Measurements from ENCODE around the gene SLC23A1. TPM values are rescaled to one million over a fixed set of nuclear protein-coding genes. Genes with fewer than 3 reads are reported as not detected.
A peak's percentile ranks its signal among the peaks of the same experiment; 100 is the strongest.

The SLC23A1 gene
- total RNA-seq, result not detected

- TF ChIP-seq CTCF (IDR thresholded peaks at IDR 0.05), result no peak
- Histone ChIP-seq H3K4me3 (no peak within 1 kb of the TSS), H3K27me3 (no peaks in the 10 kb centered on the region), H3K4me1 (peaks cover under 1 to 1% of the 10 kb centered on the region in 2 donors), H3K36me3 (no peaks in the 10 kb centered on the region), H3K27ac (no peak within 1 kb of the TSS), H3K9me3 (no peaks in the 10 kb centered on the region)
- no peak for DNase-seq (ENCODE audit: low spot score in 2 of 2)
- intact Hi-C loops (cut with DNase I), result no loop called here
These were observed at the start of gene SLC23A1 for GRCh38 chr5:139383275-139383992. SLC23A1 (minus strand) TSS chr5:139383297; CDS start chr5:139383253, 44 bp downstream.

GRCh38 chr5:139431706-139432105 is 48.6 kb upstream of the SLC23A1 start:
- intact Hi-C loops (cut with DNase I), result no loop called here
- H3K27ac ChIP-seq, result no peak overlapping the region
- H3K36me3 ChIP-seq, result peaks cover 15 to 32% of the 10 kb centered on the region in 2 donors

GRCh38 chr5:139430015-139430414 is 46.9 kb upstream of the SLC23A1 start:
- Histone ChIP-seq H3K4me1 (peaks cover 0 to 6% of the 10 kb centered on the region in 2 donors), H3K27me3 (no peaks in the 10 kb centered on the region), H3K4me3 (no peak overlapping the region), H3K36me3 (peaks cover 30 to 43% of the 10 kb centered on the region in 2 donors), H3K9me3 (no peaks in the 10 kb centered on the region), H3K27ac (no peak overlapping the region)
- no peak for DNase-seq (ENCODE audit: low spot score in 2 of 2)
- no peak for TF ChIP-seq CTCF (IDR thresholded peaks at IDR 0.05)
- intact Hi-C loops (cut with DNase I), result no loop called here

More at GRCh38 chr5:139431706-139432105, 48.6 kb upstream of the SLC23A1 start:
- no peaks in the 10 kb centered on the region for H3K27me3 ChIP-seq
- H3K4me3 ChIP-seq, result no peak overlapping the region
- H3K4me1 ChIP-seq, result peaks cover 0 to 2% of the 10 kb centered on the region in 2 donors
- no peak for DNase-seq (ENCODE audit: low spot score in 2 of 2)
- no peak for TF ChIP-seq CTCF (IDR thresholded peaks at IDR 0.05)
- H3K9me3 ChIP-seq, result no peaks in the 10 kb centered on the region

GRCh38 chr5:139426203-139426885 is 43.2 kb upstream of the SLC23A1 start:
- H3K27ac ChIP-seq, result peak overlapping the region in 1 of 2 donors; percentile 58

GRCh38 chr5:139425497-139425896 is 42.4 kb upstream of the SLC23A1 start:
- Histone ChIP-seq H3K36me3 (peaks cover 42 to 52% of the 10 kb centered on the region in 2 donors), H3K9me3 (no peaks in the 10 kb centered on the region), H3K27ac (peak overlapping the region in 1 of 2 donors; percentile 58), H3K4me3 (no peak overlapping the region), H3K4me1 (peaks cover 0 to 6% of the 10 kb centered on the region in 2 donors), H3K27me3 (no peaks in the 10 kb centered on the region)
- no peak for TF ChIP-seq CTCF (IDR thresholded peaks at IDR 0.05)
- DNase-seq (ENCODE audit: low spot score in 2 of 2), result no peak
- intact Hi-C loops (cut with DNase I), result loop anchor here (10.0 kb wide), 1 partner anchor 339 kb away; no protein-coding TSS in a partner anchor

More at GRCh38 chr5:139426203-139426885, 43.2 kb upstream of the SLC23A1 start:
- TF ChIP-seq CTCF (IDR thresholded peaks at IDR 0.05), result no peak
- DNase-seq (ENCODE audit: low spot score in 2 of 2), result peak in 1 of 2 donors; percentile 68
- Histone ChIP-seq H3K36me3 (peaks cover 39 to 44% of the 10 kb centered on the region in 2 donors), H3K9me3 (no peaks in the 10 kb centered on the region), H3K4me1 (peaks cover 0 to 6% of the 10 kb centered on the region in 2 donors), H3K27me3 (no peaks in the 10 kb centered on the region), H3K4me3 (no peak overlapping the region)
- intact Hi-C loops (cut with DNase I), result loop anchor here (10.0 kb wide), 1 partner anchor 338 kb away; no protein-coding TSS in a partner anchor

All from ascending aorta (tissue), 2 donors.